A673 (cell line): Measurements from ENCODE around the gene DNAH2.

ENCODE experiments used
- EZH2 ChIP-seq: fragments of 200-600 bp; sonication (generic); IDR thresholded peaks from 2 replicates; pipeline ENCODE4 v1.6.1; 2017; ENCODE audit warnings: borderline replicate concordance, low read depth, mild to moderate bottlenecking, mixed read lengths, antibody characterized with exemption, low read length; ENCODE audit not compliant: poor library complexity, severe bottlenecking
- TF ChIP-seq, protein P1 (sequence below): fragments of 300-800, 200-600 bp; sonication (generic); conservative IDR thresholded peaks from 2 replicates; pipeline ENCODE4 v1.5.1; 2017; ENCODE audit warnings: low read depth, mild to moderate bottlenecking, antibody characterized with exemption, low read length, moderate library complexity, mixed read lengths

DNA sequence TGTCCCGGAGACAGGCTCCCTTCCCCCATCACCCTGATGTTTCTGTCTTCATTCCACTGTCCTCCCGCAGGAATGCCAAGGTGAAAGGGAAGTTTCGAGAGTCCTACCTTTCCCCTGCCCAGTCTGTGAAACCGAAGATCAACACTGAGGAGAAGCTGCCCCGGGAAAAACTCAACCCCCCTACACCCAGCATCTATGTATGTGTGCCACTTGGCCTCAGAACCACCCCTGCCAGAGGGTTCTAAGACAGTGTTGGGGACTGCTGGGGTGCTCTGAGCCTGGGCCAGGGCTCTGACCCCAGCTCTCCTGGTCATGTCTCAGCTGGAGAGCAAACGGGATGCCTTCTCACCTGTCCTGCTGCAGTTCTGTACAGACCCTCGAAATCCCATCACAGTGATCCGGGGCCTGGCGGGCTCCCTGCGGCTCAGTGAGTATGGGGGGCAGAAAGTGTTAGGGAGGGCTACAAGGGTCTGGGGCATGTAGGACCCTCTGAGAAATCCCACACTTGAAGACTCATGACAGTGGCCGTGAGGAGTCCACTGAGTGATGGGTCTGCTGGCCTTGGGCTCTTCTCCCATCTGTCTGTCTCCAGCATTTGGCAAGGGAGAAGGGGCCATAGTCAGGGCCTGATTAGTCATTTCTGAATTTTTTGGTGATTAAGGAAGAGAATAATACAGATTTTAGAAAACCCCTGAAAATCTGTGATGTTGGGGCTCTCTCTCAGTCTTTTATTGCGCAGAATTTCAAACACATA is 132.4 kb downstream of the DNAH2 start:
- TF ChIP-seq, protein P1, sequence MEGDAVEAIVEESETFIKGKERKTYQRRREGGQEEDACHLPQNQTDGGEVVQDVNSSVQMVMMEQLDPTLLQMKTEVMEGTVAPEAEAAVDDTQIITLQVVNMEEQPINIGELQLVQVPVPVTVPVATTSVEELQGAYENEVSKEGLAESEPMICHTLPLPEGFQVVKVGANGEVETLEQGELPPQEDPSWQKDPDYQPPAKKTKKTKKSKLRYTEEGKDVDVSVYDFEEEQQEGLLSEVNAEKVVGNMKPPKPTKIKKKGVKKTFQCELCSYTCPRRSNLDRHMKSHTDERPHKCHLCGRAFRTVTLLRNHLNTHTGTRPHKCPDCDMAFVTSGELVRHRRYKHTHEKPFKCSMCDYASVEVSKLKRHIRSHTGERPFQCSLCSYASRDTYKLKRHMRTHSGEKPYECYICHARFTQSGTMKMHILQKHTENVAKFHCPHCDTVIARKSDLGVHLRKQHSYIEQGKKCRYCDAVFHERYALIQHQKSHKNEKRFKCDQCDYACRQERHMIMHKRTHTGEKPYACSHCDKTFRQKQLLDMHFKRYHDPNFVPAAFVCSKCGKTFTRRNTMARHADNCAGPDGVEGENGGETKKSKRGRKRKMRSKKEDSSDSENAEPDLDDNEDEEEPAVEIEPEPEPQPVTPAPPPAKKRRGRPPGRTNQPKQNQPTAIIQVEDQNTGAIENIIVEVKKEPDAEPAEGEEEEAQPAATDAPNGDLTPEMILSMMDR, result no peak
- no peak for TF ChIP-seq EZH2
